Measurements from ENCODE around the gene MRC1. TPM values are rescaled to one million over a fixed set of nuclear protein-coding genes. Genes with fewer than 3 reads are reported as not detected.

MRC1 gene
- total and polyA plus RNA-seq, 2 experiments from 2014 or later = not detected

DNA sequence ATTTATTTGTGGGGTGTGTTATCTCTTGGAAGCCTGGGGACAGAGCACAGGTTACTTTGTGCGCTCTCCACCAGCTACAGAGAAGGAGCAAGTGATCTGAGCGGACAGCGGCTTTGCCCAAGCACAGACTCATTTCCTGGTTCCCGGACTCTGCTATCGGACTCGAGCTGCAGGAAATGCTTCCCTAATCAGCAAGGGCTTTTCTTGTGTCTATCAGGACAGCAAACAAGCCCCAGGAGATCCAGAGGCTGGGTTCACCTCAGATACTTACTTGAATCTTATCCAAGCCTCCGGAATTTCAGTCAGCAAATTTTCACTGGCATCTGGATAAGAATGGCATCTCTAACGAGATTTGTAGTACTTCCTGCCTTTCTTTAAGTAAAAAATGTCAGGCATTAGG, 27.8 kb downstream of the MRC1 start (continued):
- TF ChIP-seq, protein P1, sequence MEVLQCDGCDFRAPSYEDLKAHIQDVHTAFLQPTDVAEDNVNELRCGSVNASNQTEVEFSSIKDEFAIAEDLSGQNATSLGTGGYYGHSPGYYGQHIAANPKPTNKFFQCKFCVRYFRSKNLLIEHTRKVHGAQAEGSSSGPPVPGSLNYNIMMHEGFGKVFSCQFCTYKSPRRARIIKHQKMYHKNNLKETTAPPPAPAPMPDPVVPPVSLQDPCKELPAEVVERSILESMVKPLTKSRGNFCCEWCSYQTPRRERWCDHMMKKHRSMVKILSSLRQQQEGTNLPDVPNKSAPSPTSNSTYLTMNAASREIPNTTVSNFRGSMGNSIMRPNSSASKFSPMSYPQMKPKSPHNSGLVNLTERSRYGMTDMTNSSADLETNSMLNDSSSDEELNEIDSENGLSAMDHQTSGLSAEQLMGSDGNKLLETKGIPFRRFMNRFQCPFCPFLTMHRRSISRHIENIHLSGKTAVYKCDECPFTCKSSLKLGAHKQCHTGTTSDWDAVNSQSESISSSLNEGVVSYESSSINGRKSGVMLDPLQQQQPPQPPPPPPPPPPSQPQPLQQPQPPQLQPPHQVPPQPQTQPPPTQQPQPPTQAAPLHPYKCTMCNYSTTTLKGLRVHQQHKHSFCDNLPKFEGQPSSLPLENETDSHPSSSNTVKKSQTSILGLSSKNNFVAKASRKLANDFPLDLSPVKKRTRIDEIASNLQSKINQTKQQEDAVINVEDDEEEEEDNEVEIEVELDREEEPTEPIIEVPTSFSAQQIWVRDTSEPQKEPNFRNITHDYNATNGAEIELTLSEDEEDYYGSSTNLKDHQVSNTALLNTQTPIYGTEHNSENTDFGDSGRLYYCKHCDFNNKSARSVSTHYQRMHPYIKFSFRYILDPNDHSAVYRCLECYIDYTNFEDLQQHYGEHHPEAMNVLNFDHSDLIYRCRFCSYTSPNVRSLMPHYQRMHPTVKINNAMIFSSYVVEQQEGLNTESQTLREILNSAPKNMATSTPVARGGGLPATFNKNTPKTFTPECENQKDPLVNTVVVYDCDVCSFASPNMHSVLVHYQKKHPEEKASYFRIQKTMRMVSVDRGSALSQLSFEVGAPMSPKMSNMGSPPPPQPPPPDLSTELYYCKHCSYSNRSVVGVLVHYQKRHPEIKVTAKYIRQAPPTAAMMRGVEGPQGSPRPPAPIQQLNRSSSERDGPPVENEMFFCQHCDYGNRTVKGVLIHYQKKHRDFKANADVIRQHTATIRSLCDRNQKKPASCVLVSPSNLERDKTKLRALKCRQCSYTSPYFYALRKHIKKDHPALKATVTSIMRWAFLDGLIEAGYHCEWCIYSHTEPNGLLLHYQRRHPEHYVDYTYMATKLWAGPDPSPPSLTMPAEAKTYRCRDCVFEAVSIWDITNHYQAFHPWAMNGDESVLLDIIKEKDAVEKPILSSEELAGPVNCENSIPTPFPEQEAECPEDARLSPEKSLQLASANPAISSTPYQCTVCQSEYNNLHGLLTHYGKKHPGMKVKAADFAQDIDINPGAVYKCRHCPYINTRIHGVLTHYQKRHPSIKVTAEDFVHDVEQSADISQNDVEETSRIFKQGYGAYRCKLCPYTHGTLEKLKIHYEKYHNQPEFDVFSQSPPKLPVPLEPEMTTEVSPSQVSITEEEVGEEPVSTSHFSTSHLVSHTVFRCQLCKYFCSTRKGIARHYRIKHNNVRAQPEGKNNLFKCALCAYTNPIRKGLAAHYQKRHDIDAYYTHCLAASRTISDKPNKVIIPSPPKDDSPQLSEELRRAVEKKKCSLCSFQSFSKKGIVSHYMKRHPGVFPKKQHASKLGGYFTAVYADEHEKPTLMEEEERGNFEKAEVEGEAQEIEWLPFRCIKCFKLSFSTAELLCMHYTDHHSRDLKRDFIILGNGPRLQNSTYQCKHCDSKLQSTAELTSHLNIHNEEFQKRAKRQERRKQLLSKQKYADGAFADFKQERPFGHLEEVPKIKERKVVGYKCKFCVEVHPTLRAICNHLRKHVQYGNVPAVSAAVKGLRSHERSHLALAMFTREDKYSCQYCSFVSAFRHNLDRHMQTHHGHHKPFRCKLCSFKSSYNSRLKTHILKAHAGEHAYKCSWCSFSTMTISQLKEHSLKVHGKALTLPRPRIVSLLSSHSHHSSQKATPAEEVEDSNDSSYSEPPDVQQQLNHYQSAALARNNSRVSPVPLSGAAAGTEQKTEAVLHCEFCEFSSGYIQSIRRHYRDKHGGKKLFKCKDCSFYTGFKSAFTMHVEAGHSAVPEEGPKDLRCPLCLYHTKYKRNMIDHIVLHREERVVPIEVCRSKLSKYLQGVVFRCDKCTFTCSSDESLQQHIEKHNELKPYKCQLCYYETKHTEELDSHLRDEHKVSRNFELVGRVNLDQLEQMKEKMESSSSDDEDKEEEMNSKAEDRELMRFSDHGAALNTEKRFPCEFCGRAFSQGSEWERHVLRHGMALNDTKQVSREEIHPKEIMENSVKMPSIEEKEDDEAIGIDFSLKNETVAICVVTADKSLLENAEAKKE (CRISPR knock-in tag; IDR thresholded peaks at IDR 0.05) = no peak

DNA sequence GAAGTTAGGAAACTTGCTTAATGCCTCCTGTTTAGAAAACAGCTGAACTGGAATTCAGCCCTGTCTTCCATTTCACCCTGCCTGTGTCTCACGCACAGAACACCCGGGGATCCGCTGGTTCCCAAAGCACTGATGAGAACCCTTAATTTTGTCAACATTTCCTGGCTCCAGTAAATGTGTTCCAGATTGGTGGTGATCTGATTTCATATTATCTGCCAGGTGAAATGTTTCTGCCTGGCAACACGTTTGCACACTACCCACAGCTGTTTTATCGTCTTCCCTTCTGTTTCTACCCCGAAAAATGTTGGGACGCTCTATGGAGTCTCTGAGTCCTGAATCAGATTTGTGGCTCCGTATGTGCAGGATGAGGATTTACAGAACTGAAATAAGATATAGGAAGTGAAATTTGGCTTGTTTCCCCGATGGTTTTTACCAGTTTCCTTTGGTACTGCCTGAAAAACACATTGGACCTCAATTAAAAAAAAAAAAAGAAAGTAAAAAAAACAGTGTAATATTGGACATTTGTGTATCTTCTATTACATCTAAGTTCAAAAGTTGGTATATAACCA, 29.0 kb downstream of the MRC1 start:
- H3K27ac ChIP-seq (ENCODE audit: low read depth) = no peak overlapping the region
- no peak for ATAC-seq
- Mint-ChIP-seq H3K27ac (no peak overlapping the region; the same call in 1 of the 2 replicates), H3K4me1 (peaks cover 5% of the 10 kb centered on the region; the same call in 2 of the 3 replicates), H3K9me3 (no peaks in the 10 kb centered on the region), H3K27me3 (ENCODE audit: insufficient read depth, low read depth, poor library complexity) (peaks cover 2% of the 10 kb centered on the region), H3K4me3 (no peak overlapping the region), H3K36me3 (ENCODE audit: low read depth) (no peaks in the 10 kb centered on the region)
- no peaks in the 10 kb centered on the region for H3K79me2 ChIP-seq (replicated peaks; ENCODE audit: insufficient read depth)
- no peak overlapping the region for H3K4me3 ChIP-seq
- H3K36me3 ChIP-seq (ENCODE audit: insufficient read depth) = no peaks in the 10 kb centered on the region
- H4K20me1 ChIP-seq (replicated peaks; ENCODE audit: insufficient read depth) = no peaks in the 10 kb centered on the region
- peak overlapping the region; percentile 44 for H2AFZ ChIP-seq
- no peaks in the 10 kb centered on the region for H3K9me2 ChIP-seq (ENCODE audit: insufficient read depth)
- no peaks in the 10 kb centered on the region for H3K27me3 ChIP-seq (ENCODE audit: insufficient read depth)
- DNase-seq (ENCODE audit: low spot score) = no peak
- no peak overlapping the region for H3K4me2 ChIP-seq
- no peak for TF ChIP-seq EZH2phosphoT487 (IDR thresholded peaks at IDR 0.05; ENCODE audit: unreplicated experiment)
- TF ChIP-seq, protein P2, sequence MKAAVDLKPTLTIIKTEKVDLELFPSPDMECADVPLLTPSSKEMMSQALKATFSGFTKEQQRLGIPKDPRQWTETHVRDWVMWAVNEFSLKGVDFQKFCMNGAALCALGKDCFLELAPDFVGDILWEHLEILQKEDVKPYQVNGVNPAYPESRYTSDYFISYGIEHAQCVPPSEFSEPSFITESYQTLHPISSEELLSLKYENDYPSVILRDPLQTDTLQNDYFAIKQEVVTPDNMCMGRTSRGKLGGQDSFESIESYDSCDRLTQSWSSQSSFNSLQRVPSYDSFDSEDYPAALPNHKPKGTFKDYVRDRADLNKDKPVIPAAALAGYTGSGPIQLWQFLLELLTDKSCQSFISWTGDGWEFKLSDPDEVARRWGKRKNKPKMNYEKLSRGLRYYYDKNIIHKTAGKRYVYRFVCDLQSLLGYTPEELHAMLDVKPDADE (IDR thresholded peaks at IDR 0.05) = no peak
- peaks cover 9% of the 10 kb centered on the region for H3K4me1 ChIP-seq (ENCODE audit: insufficient read depth)
- no peaks in the 10 kb centered on the region for H3F3A ChIP-seq (replicated peaks; ENCODE audit: low read depth)

Measured in GM23338 (cell line).